HUES64 (cell line): ENCODE measurements around the gene SPTLC3.
"Not testable (repeated sequence)": the region's sequence is repeated elsewhere in the genome, so short reads cannot be mapped to it uniquely, and the experiment has no call there.

Experiments
- H3K27ac ChIP-seq: 2 replicates; pipeline ENCODE4 v1.7.0; 2013; ENCODE audit warnings: low read depth, low read length, inconsistent platforms
- H3K27me3 ChIP-seq: 2 replicates; pipeline ENCODE4 v1.6.1; 2013; ENCODE audit warnings: mild to moderate bottlenecking, low read length; ENCODE audit not compliant: insufficient read depth
- H3K36me3 ChIP-seq: 2 replicates; pipeline ENCODE4 v1.6.1; 2013; ENCODE audit warnings: mild to moderate bottlenecking, low read length; ENCODE audit not compliant: insufficient read depth
- H3K4me1 ChIP-seq: 2 replicates; pipeline ENCODE4 v1.6.1; 2013; ENCODE audit warnings: mild to moderate bottlenecking, low read length, moderate library complexity; ENCODE audit not compliant: insufficient read depth
- H3K4me3 ChIP-seq: 2 replicates; pipeline ENCODE4 v1.5.1; 2013; ENCODE audit warnings: mild to moderate bottlenecking, low read length, moderate library complexity
- H3K9ac ChIP-seq: 2 replicates; pipeline ENCODE4 v1.6.1; 2013; ENCODE audit warnings: mild to moderate bottlenecking, low read depth, low read length
- H3K9me3 ChIP-seq: 2 replicates; pipeline ENCODE4 v1.6.1; 2013; ENCODE audit warnings: low read depth, low read length; ENCODE audit not compliant: insufficient read depth
- WGBS: fragments of 150-250, 120-280 bp; methylation state at CpG from one replicate; pipeline ENCODE4 v1.1.7; 2013; ENCODE audit warnings: missing lambda C conversion rate; 5-methylcytosine and 5-hydroxymethylcytosine counted together

SPTLC3 gene

DNA sequence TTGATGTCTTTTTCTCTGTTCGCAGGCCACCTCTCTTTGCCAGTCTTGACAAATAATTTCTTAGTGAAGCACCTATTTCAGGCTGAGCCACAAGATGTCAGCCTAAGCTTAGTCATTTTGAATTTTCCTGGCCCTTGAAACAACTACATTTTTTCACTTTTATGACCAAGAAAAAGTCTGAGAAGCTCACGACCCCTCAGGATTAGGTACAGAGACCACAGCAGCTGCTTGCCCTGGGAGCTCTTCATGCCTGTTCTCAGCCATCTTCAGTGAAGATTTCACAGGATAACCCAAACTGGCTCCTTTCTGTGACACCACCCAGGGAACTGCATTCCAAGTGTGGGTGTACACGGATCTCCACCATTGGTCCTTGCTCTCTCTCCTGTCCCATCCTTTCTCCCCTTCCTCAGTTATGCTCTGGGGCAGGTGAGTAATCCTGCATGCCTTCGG is 38.4 kb upstream of the SPTLC3 start:
- no peaks in the 10 kb centered on the region for H3K4me1 ChIP-seq
- no peaks in the 10 kb centered on the region for H3K36me3 ChIP-seq
- H3K9ac ChIP-seq: no peak overlapping the region
- H3K9me3 ChIP-seq: peaks cover 10% of the 10 kb centered on the region; the same call in 1 of the 2 replicates
- no peak overlapping the region for H3K27ac ChIP-seq
- no peaks in the 10 kb centered on the region for H3K27me3 ChIP-seq
- no peak overlapping the region for H3K4me3 ChIP-seq
- WGBS: 73% methylated on average over 4 of the region's 4 CpGs

DNA sequence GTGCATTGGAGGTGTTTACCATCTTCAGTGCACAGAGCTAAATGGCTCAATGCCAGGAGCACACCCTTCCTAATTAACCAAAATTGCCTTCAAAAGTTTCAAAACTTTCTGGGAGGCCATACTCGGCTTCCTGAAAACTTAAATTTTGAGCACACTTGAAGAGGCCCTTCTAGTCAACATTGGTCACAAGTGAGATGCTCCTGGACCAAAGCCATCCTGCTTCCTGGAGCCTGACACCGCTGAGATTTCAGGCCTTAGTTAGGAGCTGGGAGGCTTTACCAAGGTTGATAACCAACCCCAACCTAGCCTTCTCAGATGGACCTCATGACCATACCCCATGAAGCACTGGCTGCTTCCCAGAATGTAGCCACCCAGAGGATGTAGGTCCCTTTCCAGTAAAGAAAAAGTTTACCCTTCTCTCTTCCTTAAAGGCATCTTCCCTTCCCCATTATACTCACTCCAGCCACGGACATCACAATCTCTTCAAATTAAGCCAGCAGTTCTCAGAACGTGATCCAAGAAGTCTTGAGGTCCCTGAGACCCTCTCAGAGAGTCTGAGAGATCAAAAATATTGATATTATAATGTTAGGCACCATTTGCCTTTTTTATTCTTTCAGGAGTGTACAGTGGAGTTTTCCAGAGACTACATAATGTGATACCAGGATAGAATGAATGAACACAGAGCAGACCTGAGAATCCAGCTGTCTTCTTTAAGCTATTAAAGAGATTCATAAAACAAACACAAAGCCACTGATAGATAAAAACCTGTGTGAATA is 32.8 kb upstream of the SPTLC3 start:
- no peaks in the 10 kb centered on the region for H3K9me3 ChIP-seq
- no peak overlapping the region for H3K27ac ChIP-seq
- H3K4me3 ChIP-seq: no peak overlapping the region
- WGBS: 90% methylated on average over 4 of the region's 4 CpGs
- no peaks in the 10 kb centered on the region for H3K36me3 ChIP-seq
- no peaks in the 10 kb centered on the region for H3K27me3 ChIP-seq
- no peaks in the 10 kb centered on the region for H3K4me1 ChIP-seq
- H3K9ac ChIP-seq: no peak overlapping the region

DNA sequence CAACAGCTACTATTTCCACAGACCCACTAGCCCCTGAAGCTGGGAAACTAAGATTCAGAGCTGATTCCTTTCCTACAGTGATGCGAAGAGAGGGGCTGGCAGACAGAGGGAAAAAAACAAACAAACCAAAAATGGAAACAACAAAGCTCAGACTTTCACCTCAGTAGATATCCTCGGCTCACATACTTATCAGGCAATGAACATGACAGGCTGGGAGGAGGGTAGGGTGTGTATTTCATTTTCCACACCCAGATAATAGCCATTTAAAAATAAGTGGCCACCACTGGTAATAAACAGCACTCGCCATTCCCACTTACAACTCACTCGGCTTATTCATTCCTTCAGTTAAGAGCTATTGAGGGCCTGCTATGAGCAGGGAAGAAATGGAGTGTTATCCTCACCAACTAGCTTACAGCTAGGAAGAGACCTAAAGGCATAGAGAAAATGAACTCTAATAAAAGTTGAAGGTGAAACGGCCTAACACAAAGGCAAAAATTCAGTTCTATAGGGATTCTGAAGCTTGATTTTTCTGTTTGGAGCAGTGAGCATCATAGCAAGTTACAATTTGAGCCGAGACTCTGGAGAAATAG is 32.0 kb upstream of the SPTLC3 start:
- no peak overlapping the region for H3K9ac ChIP-seq
- H3K27me3 ChIP-seq: no peaks in the 10 kb centered on the region
- no peaks in the 10 kb centered on the region for H3K4me1 ChIP-seq
- WGBS: 84% methylated on average over 6 of the region's 6 CpGs
- H3K27ac ChIP-seq: no peak overlapping the region
- H3K9me3 ChIP-seq: no peaks in the 10 kb centered on the region
- no peaks in the 10 kb centered on the region for H3K36me3 ChIP-seq
- no peak overlapping the region for H3K4me3 ChIP-seq

DNA sequence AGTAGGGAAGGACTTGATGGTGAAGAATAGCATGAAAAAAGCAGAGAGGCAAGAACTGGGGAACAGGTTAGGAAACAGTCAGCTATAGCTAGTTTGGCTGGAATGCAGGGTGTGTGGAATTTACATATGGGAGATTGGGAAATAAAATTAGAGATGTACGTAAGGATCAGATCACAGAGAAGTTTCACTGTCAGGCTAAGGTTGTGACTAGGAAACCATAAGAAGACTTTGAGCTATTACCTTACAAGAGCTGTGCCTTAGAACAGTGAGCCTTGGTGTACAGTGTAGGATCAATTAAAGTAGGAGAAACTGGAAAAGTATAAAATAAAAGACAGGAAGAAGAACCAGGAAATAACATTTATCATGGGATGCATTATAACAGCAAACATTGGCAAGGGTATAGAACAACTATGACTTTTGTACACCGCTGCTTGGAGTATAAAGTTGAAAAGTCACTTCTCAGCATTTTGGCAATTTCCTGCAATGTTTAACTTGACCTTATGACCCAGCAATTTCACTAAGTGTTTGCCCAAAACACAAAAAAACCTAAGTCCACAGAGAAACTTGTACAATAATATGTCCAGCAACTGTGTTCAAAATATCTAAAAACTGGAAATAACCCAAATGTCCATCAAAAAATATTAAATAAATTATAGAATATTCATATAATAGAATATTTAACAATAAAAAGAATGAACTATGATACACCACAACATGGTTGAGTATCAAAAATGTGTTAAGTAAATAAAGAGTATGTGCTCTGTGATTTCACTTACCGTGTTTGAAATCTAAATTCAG is 31.2 kb upstream of the SPTLC3 start:
- 96% methylated on average over 3 of the region's 3 CpGs for WGBS
- H3K27ac ChIP-seq: no peak overlapping the region

DNA sequence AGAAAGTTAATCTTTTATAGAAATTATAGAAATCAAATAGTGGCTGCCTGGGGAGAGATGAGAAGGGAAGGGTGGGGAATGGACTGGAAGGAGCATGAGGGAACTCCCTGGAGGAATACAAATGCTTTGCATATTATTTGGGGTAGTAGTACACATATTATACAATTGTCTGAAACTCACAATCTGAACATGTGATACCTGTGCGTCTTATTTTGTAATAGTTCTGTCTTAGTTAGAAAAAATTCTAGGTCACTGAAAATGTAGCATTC is 30.7 kb upstream of the SPTLC3 start:
- Histone ChIP-seq H3K9me3 (no peaks in the 10 kb centered on the region), H3K36me3 (no peaks in the 10 kb centered on the region), H3K27ac (no peak overlapping the region), H3K4me1 (no peaks in the 10 kb centered on the region), H3K9ac (no peak overlapping the region), H3K4me3 (no peak overlapping the region), H3K27me3 (no peaks in the 10 kb centered on the region)
- WGBS: no CpG with 5 or more reads among the region's 1 CpG

More for the DNA sequence above, 31.2 kb upstream of the SPTLC3 start:
- Histone ChIP-seq H3K9ac (no peak overlapping the region), H3K4me3 (no peak overlapping the region), H3K9me3 (no peaks in the 10 kb centered on the region), H3K36me3 (no peaks in the 10 kb centered on the region), H3K4me1 (no peaks in the 10 kb centered on the region), H3K27me3 (no peaks in the 10 kb centered on the region)

DNA sequence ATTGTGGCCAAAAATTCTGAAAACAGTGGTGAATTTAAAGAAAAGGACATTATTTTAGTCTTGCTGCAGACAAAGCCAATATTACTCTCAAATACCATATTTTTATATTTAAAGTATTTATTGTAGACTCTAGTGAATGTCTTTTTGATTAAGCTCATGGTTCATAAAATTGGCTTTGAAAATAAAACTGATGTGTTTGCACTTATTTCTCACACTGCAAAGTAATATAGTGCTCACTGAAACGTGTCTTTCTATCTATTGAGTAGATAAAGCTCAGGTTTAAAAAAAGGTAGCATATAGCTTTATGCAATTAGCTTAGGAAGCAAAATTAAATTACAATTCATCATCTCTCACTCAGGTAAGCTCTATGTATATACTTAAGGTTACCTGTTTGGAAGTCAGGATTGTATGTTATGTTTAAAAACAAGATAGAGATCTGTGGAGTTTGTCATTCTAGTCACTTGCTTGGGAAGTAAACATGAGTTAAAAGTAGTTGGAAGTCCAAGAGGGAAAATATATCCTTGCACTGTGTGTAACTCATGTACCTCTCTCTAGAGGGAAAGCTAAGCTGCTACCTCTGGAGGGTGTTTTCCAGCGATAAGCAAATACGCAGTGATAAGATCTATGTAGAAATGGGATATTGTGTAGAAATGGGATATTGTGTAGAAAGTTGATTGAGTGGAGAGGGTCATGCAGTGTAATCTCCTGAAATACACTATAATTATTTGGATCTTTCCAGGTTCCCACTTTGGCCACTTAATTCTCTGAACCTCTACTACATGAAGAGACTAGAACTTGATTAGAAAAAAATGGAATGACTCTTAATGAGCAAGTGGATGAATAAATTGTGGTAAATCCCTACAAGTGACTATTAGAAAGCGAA is 29.9 kb upstream of the SPTLC3 start:
- WGBS: 93% methylated on average over 3 of the region's 4 CpGs
- H3K9me3 ChIP-seq: no peaks in the 10 kb centered on the region

DNA sequence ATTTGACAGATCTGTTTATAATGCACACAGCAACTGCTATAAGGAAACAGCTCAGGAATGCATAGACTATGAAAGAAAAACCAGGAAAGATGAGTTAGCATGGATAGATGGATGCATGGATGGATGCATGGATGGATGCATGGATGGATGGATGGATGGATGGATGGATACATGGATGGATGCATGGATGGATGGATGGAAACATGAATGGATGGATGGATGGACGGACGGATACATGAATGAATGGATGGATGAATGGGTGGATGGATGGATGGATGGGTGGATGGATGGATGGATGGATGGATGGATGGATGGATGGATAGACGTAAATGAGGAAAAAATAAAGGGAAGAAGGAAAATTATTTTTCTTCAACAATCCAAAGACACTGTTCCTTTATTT is 29.1 kb upstream of the SPTLC3 start:
- not testable (repeated sequence) for H3K4me1 ChIP-seq, H3K27me3 ChIP-seq
- WGBS: 97% methylated on average over 2 of the region's 3 CpGs

More for the DNA sequence above, 29.9 kb upstream of the SPTLC3 start:
- Histone ChIP-seq H3K27ac (no peak overlapping the region), H3K4me1 (no peaks in the 10 kb centered on the region), H3K27me3 (no peaks in the 10 kb centered on the region), H3K4me3 (no peak overlapping the region), H3K9ac (no peak overlapping the region), H3K36me3 (no peaks in the 10 kb centered on the region)

DNA sequence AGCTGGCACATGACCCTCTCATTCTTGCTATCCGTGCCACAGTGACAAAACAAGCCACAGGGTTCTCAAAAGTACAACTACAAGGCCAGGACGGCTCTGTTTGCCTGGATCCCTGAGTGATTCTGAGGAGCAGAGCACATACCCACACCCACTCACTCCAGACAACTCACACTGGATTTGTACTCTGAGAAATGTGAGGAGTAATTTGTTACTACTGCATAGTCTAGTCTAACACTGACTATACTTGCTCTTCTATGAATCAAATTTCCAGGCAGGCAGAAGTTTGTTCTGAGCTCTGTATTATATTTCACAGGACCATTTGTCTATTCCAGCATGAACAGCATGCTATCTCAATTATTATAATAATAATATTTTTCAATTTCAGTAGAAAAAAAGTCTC is 26.7 kb upstream of the SPTLC3 start:
- H3K9ac ChIP-seq: no peak overlapping the region
- WGBS: 95% methylated on average over 2 of the region's 2 CpGs
- no peaks in the 10 kb centered on the region for H3K9me3 ChIP-seq
- H3K27ac ChIP-seq: no peak overlapping the region
- no peaks in the 10 kb centered on the region for H3K4me1 ChIP-seq
- no peak overlapping the region for H3K4me3 ChIP-seq
- H3K27me3 ChIP-seq: no peaks in the 10 kb centered on the region
- no peaks in the 10 kb centered on the region for H3K36me3 ChIP-seq

More for the DNA sequence above, 29.1 kb upstream of the SPTLC3 start:
- not testable (repeated sequence) for H3K9me3 ChIP-seq, H3K36me3 ChIP-seq, H3K27ac ChIP-seq, H3K4me3 ChIP-seq, H3K9ac ChIP-seq

DNA sequence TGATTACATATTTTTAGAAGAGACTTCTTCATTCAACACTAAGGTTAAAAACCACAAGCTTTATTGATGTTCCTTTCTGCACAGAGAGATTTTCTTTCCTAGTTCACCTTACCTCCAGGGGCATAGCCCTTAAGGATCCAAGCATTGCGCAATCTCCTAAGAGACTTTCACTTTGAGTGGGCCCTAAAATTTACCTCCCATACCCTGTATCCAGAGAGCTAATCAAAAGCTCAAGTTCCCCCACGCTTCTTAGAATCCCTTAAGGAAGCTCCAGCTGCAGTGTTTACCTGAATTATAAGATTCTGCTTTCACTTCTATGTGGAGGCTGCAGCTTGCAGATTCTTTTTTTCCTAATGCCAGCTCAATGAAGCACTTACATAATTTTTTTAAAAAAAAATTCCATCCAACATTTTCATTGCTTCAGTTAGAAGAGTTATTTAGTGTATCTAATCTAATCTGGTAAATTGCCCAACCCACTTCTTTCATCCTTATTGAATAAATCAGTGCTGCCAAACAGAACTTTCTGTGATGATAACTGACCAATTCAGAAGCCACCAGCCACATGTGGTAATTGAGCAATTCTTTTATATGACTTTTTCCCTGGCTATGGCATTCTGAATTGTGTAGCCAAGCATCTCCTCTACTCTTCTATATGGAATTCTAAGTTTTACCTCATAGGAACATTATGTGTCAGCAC is 24.6 kb upstream of the SPTLC3 start:
- WGBS: 87% methylated on average over 2 of the region's 2 CpGs
- H3K36me3 ChIP-seq: no peaks in the 10 kb centered on the region
- no peak overlapping the region for H3K4me3 ChIP-seq
- H3K9ac ChIP-seq: no peak overlapping the region
- H3K4me1 ChIP-seq: no peaks in the 10 kb centered on the region
- H3K9me3 ChIP-seq: no peaks in the 10 kb centered on the region
- H3K27me3 ChIP-seq: no peaks in the 10 kb centered on the region
- no peak overlapping the region for H3K27ac ChIP-seq

DNA sequence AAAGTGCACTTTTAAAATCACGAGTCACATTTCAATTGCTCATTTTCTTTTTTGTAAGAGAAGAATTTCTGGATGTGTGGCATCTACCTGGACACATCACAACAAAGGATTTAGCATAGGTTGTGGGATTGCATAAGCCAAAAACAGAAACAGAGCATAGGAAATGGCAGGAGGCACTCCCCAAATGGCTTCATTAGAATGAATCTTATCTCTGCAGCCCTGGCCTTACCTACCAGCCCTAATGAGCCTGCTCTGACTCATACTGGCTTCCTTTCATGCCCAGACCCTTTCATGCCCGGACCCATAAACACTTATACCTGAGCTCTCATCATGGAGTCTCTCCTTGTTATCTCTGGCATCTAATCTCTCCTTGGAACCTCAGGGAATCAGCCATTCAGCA is 23.9 kb upstream of the SPTLC3 start:
- Histone ChIP-seq H3K27me3 (no peaks in the 10 kb centered on the region), H3K9me3 (no peaks in the 10 kb centered on the region), H3K4me1 (0 out of 2 replicates have a peak, but pooled peaks cover under 1% of the 10 kb centered on the region), H3K27ac (no peak overlapping the region), H3K4me3 (no peak overlapping the region), H3K9ac (no peak overlapping the region), H3K36me3 (no peaks in the 10 kb centered on the region)
- 85% methylated on average over 1 of the region's 2 CpGs for WGBS
